ENCODE results near the gene HRH1. TPM values are rescaled to one million over a fixed set of nuclear protein-coding genes. Genes with fewer than 3 reads are reported as not detected.
"Not testable (repeated sequence)": the region's sequence is repeated elsewhere in the genome, so short reads cannot be mapped to it uniquely, and the experiment has no call there.

HRH1 gene
- total RNA-seq, 2 donors from 2014 or later: 1.6 to 3.5 TPM

GRCh38 chr3:11250902-11251806, 96.9 kb downstream of the HRH1 start:
- TF ChIP-seq, protein P1, sequence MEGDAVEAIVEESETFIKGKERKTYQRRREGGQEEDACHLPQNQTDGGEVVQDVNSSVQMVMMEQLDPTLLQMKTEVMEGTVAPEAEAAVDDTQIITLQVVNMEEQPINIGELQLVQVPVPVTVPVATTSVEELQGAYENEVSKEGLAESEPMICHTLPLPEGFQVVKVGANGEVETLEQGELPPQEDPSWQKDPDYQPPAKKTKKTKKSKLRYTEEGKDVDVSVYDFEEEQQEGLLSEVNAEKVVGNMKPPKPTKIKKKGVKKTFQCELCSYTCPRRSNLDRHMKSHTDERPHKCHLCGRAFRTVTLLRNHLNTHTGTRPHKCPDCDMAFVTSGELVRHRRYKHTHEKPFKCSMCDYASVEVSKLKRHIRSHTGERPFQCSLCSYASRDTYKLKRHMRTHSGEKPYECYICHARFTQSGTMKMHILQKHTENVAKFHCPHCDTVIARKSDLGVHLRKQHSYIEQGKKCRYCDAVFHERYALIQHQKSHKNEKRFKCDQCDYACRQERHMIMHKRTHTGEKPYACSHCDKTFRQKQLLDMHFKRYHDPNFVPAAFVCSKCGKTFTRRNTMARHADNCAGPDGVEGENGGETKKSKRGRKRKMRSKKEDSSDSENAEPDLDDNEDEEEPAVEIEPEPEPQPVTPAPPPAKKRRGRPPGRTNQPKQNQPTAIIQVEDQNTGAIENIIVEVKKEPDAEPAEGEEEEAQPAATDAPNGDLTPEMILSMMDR (IDR thresholded peaks at IDR 0.05): no peak
- Histone ChIP-seq H3K4me3 (no peak overlapping the region), H3K36me3 (no peaks in the 10 kb centered on the region), H3K4me1 (no peaks in the 10 kb centered on the region), H3K27ac (no peak overlapping the region), H3K27me3 (no peaks in the 10 kb centered on the region), H3K9me3 (no peaks in the 10 kb centered on the region)
- DNase-seq (ENCODE audit: low spot score): no peak

DNA sequence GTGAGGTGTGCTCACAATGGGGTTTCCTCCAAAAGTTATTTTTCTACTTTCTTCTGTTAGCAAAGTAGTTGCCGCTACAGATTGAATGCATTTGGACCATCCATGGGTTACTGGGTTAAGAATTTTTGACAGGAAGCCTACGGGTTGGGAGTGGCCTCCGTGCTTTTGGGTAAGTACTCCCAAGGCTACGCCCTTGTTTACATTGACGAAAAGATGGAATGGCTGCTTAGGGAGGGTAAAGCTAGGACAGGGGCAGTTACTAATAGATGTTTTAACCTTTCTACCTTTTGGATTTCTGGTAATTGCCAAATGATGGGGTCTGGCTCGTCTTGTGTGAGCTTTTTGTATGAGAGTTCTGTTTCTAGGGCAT, 97.5 kb downstream of the HRH1 start:
- TF ChIP-seq, protein P1 (IDR thresholded peaks at IDR 0.05): no peak
- no peak for DNase-seq (ENCODE audit: low spot score)
- H3K27me3 ChIP-seq: no peaks in the 10 kb centered on the region
- no peaks in the 10 kb centered on the region for H3K36me3 ChIP-seq
- H3K4me3 ChIP-seq: no peak overlapping the region
- H3K4me1 ChIP-seq: no peaks in the 10 kb centered on the region
- H3K27ac ChIP-seq: no peak overlapping the region
- H3K9me3 ChIP-seq: no peaks in the 10 kb centered on the region

GRCh38 chr3:11254876-11255275, 100.6 kb downstream of the HRH1 start:
- TF ChIP-seq, protein P1 (IDR thresholded peaks at IDR 0.05): no peak
- Histone ChIP-seq H3K36me3 (no peaks in the 10 kb centered on the region), H3K27me3 (no peaks in the 10 kb centered on the region), H3K9me3 (no peaks in the 10 kb centered on the region), H3K4me3 (no peak overlapping the region), H3K4me1 (no peaks in the 10 kb centered on the region), H3K27ac (no peak overlapping the region)
- no peak for DNase-seq (ENCODE audit: low spot score)

DNA sequence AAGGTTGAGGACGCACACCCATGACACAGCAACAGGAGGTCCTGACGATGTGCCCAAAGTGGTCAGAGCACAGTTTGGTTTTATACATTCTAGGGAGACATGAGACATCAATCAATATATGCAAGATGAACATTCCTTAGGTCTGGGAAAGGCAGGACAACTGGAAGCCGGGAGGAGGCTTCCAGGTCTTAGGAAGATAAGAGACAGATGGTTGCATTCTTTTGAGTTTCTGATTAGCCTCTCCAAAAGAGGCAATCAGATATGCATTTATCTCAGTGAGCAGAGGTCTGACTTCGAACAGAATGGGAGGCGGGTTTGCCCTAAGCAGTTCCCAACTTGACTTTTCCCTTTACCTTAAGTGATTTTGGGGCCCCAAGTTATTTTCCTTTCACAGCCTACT, 101.2 kb downstream of the HRH1 start:
- H3K9me3 ChIP-seq; H3K27ac ChIP-seq; H3K27me3 ChIP-seq; H3K4me1 ChIP-seq; DNase-seq (ENCODE audit: low spot score); H3K4me3 ChIP-seq; H3K36me3 ChIP-seq: not testable (repeated sequence)

DNA sequence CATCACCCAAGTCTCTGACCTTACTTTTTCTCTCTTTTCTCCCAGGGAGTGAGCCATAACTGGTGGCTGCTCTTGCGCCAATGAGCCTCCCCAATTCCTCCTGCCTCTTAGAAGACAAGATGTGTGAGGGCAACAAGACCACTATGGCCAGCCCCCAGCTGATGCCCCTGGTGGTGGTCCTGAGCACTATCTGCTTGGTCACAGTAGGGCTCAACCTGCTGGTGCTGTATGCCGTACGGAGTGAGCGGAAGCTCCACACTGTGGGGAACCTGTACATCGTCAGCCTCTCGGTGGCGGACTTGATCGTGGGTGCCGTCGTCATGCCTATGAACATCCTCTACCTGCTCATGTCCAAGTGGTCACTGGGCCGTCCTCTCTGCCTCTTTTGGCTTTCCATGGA, 104.7 kb downstream of the HRH1 start:
- no peaks in the 10 kb centered on the region for H3K27me3 ChIP-seq
- no peaks in the 10 kb centered on the region for H3K36me3 ChIP-seq
- H3K4me3 ChIP-seq: no peak overlapping the region
- H3K27ac ChIP-seq: no peak overlapping the region
- no peaks in the 10 kb centered on the region for H3K9me3 ChIP-seq
- TF ChIP-seq, protein P1 (IDR thresholded peaks at IDR 0.05): no peak
- DNase-seq (ENCODE audit: low spot score): no peak
- no peaks in the 10 kb centered on the region for H3K4me1 ChIP-seq

GRCh38 chr3:11260460-11260859, 106.2 kb downstream of the HRH1 start:
- no peak for DNase-seq (ENCODE audit: low spot score)
- Histone ChIP-seq H3K4me3 (no peak overlapping the region), H3K27ac (no peak overlapping the region), H3K36me3 (no peaks in the 10 kb centered on the region), H3K9me3 (no peaks in the 10 kb centered on the region), H3K4me1 (no peaks in the 10 kb centered on the region), H3K27me3 (no peaks in the 10 kb centered on the region)
- TF ChIP-seq, protein P1 (IDR thresholded peaks at IDR 0.05): no peak
